ENCODE data around the gene RAI1.

The RAI1 gene

GRCh38 chr17:17736205-17737183 is 55.2 kb downstream of the RAI1 start:
- no peak for DNase-seq (ENCODE audit: low read depth)

GRCh38 chr17:17737961-17738894 is 57.0 kb downstream of the RAI1 start:
- DNase-seq (ENCODE audit: low read depth), result no peak

- no peak for DNase-seq (ENCODE audit: low read depth)
Measured at GRCh38 chr17:17738901-17739300, 57.6 kb downstream of the RAI1 start.

- no peak for DNase-seq (ENCODE audit: low read depth)
Measured at GRCh38 chr17:17739388-17740066, 58.3 kb downstream of the RAI1 start.

- DNase-seq (ENCODE audit: low read depth), result no peak
Measured at GRCh38 chr17:17740615-17741348, 59.5 kb downstream of the RAI1 start.

GRCh38 chr17:17741349-17742023 is 60.2 kb downstream of the RAI1 start:
- DNase-seq (ENCODE audit: low read depth), result no peak

GRCh38 chr17:17742133-17742621 is 60.9 kb downstream of the RAI1 start:
- no peak for DNase-seq (ENCODE audit: low read depth)

- DNase-seq (ENCODE audit: low read depth), result no peak
Measured at GRCh38 chr17:17742688-17743390, 61.6 kb downstream of the RAI1 start.

GRCh38 chr17:17743391-17744112 is 62.3 kb downstream of the RAI1 start:
- DNase-seq (ENCODE audit: low read depth), result no peak

GRCh38 chr17:17744116-17744515 is 62.9 kb downstream of the RAI1 start:
- no peak for DNase-seq (ENCODE audit: low read depth)

GRCh38 chr17:17745476-17746455 is 64.5 kb downstream of the RAI1 start:
- no peak for DNase-seq (ENCODE audit: low read depth)

GRCh38 chr17:17748179-17748578 is 66.9 kb downstream of the RAI1 start:
- DNase-seq (ENCODE audit: low read depth), result no peak

- DNase-seq (ENCODE audit: low read depth), result no peak
Measured at GRCh38 chr17:17748604-17749003, 67.3 kb downstream of the RAI1 start.

- DNase-seq (ENCODE audit: low read depth), result no peak
Measured at GRCh38 chr17:17749025-17749772, 67.9 kb downstream of the RAI1 start.

- DNase-seq (ENCODE audit: low read depth), result peak; percentile 22
Measured at GRCh38 chr17:17749921-17750320, 68.7 kb downstream of the RAI1 start.

GRCh38 chr17:17750881-17751280 is 69.6 kb downstream of the RAI1 start:
- DNase-seq (ENCODE audit: low read depth), result peak; percentile 24

- no peak for DNase-seq (ENCODE audit: low read depth)
Measured at GRCh38 chr17:17751489-17752088, 70.3 kb downstream of the RAI1 start.

All from activated gamma-delta T cell treated with anti-CD3 and anti-CD28 coated beads, Interleukin-2, amount 50 U/mL, for 16 hours (primary cell).